Dedifferentiated amniotic fluid mesenchymal stem cell (primary cell): ENCODE results near the gene SC5D.

ENCODE experiments used
- DNase-seq: peaks from one replicate; pipeline ENCODE4 v3.0.0-alpha.2; 2016; ENCODE audit errors: extremely low spot score

The SC5D gene, protein sequence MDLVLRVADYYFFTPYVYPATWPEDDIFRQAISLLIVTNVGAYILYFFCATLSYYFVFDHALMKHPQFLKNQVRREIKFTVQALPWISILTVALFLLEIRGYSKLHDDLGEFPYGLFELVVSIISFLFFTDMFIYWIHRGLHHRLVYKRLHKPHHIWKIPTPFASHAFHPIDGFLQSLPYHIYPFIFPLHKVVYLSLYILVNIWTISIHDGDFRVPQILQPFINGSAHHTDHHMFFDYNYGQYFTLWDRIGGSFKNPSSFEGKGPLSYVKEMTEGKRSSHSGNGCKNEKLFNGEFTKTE

GRCh38 chr11:121292495-121293287, at the start of gene SC5D:
Gene SC5D (plus strand): TSS chr11:121292771. CDS start chr11:121303376, 10,605 bp downstream.
- peak; percentile 84 for DNase-seq

DNA sequence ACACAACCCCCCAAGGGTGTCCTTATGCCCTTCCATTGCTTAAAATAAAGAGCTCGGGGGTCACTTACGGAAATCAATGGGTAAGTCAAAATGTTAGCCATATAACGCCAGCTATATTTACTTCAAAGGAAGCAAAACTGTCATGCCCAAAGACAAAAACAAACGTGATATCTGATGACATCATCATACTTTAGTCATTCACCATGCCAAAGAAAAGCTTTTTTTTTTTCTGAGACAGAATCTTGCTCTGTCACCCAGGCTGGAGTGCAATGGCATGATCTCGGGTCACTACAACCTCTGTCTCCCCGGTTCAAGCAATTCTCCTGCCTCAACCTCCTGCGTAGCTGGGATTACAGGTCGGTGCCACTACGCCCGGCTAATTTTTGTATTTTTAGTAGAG, 47.7 kb upstream of the SC5D start:
- no peak for DNase-seq

GRCh38 chr11:121246021-121246768, 46.4 kb upstream of the SC5D start:
- DNase-seq, result no peak

- no peak for DNase-seq
These were observed 45.9 kb upstream of the SC5D start for GRCh38 chr11:121246769-121247035.

- no peak for DNase-seq
These were observed 44.1 kb upstream of the SC5D start for GRCh38 chr11:121248496-121248895.

DNA sequence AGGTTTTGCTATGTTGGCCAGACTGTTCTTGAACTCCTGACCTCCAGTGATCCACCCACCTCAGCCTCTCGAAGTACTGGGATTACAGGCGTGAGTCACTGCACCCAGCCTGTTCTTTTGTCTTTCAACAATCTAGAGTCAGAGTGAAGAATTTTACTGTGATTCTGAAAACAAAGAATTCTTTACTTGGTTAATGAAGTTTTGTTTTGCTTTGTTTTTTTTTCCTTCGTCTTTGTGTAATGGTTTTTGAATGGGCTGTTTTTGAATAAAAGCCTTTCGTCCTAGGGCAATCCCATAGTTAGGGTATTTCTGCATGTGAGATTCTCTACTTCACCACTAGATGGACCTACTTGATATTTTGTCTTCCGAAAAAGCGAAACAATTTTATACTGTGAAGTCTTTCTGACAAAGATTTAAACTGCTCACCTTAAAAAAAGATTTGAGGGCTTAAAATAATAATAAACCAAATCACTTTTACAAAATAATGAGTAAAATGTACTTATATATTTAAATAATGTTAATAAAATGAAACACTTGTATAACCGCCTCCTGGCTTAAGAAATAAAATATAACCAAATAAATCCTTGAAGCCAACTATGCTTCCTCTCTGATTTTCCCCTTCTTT, 43.4 kb upstream of the SC5D start:
- peak; percentile 38 for DNase-seq

DNA sequence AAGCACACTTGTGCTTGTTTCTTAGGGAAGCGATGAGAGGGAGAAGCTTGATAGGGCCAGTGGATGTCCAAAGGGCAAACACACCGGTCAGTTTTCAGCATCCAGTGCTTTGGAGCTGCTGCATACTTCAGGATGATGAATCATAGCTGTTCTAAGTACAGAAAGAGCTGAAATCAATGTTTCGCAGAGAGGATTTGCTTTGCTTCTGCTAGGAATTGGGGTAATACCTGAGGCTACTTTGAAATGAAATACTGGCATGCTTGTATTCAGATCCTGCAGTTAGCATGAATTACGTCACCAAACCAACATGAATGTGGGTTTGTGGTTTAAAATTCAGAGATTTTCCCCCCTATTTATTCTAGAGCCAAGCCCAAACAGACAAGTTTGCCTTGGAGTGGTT, 41.7 kb upstream of the SC5D start:
- DNase-seq, result no peak

DNA sequence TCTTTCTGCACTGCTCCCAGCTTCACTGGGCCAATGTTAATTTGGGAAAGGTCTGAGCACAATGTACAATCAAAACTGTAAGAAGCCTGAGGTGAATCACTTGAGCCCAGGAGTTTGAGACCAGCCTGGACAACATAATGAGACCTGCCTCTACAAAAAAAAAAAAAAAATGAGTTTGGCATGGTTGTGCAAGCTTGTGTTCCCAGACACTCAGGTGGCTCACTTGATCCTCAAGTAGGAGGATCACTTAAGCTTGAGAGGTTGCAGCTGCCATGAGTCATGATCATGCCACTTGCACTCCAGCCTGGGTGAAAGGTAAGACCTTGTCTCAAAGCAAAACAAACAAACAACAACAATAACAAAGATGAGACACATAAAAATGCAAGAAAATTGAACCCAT, 38.6 kb upstream of the SC5D start:
- DNase-seq, result no peak

- DNase-seq, result no peak
These were observed 37.8 kb upstream of the SC5D start for GRCh38 chr11:121254756-121255155.

DNA sequence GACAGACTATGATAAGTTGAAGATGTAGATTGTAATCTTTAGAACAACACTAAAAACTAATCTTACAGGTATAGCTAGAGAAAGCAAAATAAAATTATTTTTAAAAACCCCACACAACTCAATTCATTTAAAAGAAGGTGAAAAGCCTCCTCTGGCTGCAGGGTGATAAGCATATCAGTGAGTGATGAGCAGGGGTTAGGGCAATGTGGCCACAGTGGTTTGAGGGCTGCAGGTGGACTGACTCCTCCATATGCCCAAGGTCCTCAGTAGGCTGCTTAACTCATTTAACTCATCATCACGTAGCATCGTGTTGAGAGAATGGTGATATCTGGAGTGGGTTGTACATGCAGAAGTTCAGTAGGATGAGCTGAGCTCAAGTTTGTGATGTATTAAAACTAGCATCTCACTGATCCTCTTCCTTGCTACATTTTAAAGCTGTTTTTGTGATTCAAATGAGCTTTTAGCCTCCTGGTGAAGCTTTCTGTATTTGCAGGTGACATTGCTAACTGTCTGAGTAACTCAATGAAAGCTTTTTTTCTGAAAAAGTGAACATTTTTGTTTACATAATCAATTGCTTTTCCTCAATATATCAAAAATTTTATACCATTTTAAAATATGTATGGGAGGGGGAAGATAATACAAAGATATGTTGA, 37.0 kb upstream of the SC5D start:
- no peak for DNase-seq

DNA sequence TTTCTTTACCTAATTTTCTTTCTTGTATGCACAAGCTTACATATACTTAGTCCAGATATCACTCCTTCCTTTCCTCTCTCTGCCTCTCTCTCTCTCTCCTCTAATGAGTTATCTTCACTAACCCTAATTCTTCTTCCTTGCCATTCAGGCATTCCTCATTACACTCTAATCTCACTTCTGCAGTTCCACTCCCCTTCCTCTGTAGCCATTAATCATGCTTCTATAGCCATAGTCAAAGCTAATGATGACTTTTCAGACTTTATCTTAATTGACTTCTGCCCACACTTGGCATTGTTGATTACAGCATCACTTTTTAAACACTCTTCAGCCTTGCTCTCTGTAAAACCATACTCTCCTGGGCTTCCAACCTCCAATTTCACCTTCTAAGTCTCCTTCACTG, 35.3 kb upstream of the SC5D start:
- DNase-seq, result no peak

GRCh38 chr11:121257976-121258375, 34.6 kb upstream of the SC5D start:
- DNase-seq, result no peak

DNA sequence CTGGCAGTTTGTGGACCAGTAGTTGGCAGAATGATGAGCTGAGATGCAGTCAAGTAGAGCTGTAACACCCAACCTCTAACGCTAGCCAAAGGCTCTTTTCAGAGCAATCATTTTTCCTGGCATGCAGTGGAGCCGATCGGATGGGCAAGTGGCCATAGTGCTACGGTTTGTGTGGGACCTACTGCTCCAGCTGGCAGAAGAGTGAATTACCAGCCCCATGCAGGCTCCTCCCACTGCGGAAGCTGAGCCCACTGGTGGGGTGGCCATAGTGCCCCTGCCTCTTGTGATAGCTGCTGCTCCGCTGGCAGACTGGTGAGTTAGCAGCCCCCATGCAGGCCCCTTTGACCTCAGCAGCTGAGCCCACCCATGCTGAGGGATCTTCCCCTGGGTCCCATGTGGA, 27.0 kb upstream of the SC5D start:
- no peak for DNase-seq

GRCh38 chr11:121268581-121268980, 24.0 kb upstream of the SC5D start:
- no peak for DNase-seq

DNA sequence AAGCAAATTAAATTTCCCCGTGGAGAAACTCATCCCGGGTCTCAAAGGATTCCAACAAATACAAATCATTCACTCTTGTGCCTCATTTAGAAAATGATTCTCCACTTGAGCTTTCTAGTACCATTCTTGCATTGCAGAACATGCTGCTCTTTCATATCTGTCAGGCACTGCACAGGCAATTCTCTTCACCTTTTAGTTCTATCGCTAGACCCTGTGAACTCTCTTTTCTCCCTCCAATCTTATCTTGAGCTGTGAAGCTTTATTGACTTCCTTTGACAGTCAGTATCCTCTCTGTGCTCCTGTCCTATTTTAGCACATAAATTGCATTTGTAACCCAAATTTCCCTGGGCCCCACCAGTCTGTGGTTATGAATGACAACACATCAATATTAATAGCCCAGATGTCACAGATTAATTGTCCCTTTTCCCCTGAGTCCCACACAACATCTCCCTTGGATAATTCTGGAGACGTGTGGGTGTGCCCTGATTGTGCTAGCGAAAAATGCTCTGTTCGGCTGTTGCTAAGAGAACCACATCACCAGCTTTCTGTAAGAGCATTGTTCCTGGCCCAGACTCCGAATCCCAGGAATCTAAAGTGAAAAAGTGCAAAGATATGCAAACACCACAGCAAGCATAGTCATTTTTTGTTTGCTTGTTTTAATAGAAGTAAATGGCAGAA, 22.4 kb upstream of the SC5D start:
- no peak for DNase-seq

GRCh38 chr11:121274332-121274991, 18.1 kb upstream of the SC5D start:
- no peak for DNase-seq

- DNase-seq, result no peak
These were observed 10.9 kb upstream of the SC5D start for GRCh38 chr11:121281698-121282097.

- no peak for DNase-seq
These were observed 10.2 kb upstream of the SC5D start for GRCh38 chr11:121282386-121282785.

- DNase-seq, result no peak
These were observed 9.6 kb upstream of the SC5D start for GRCh38 chr11:121282886-121283502.

GRCh38 chr11:121291319-121291718, 1.3 kb upstream of the SC5D start:
- no peak for DNase-seq
